IMR-90 (cell line): Measurements from ENCODE around the gene AKAP4. TPM values are rescaled to one million over a fixed set of nuclear protein-coding genes. Genes with fewer than 3 reads are reported as not detected.

Source experiments
- ATAC-seq: fragments of 200-7000 bp; cut with Tn5 transposase; 2 replicates; pipeline ENCODE4 v1.9.1; 2020; ENCODE audit warnings: low read depth, mild to moderate bottlenecking, moderate library complexity
- BruUV-seq: library from RNA; stranded (reverse); fragments of 400-500 nt; replicated peaks from 2 replicates; lab custom pipeline; 2021; lab: Mats Ljungman, UMichigan
- CTCF ChIA-PET: fragments of 300-600 bp; formaldehyde crosslinking; extraction: SDS; loops from one replicate; lab custom pipeline; 2021; ENCODE audit warnings: antibody characterized with exemption; lab: Yijun Ruan, JAX
- POLR2A ChIA-PET: fragments of 300-600 bp; sonication (Branson Sonifier 250); formaldehyde crosslinking; loops from one replicate; lab custom pipeline; 2022; ENCODE audit warnings: antibody characterized with exemption; ENCODE audit not compliant: unreplicated experiment; lab: Charles Lee
- DNase-seq: peaks from one replicate; pipeline ENCODE4 v3.0.0; 2013
- H2AFZ ChIP-seq: replicated peaks from 2 replicates; pipeline ENCODE3; 2013; ENCODE audit warnings: low read length, mild to moderate bottlenecking; ENCODE audit not compliant: poor library complexity
- H2AK5ac ChIP-seq: 2 replicates; pipeline ENCODE4 v1.6.1; 2013; ENCODE audit warnings: low read depth, low read length, inconsistent platforms
- H2AK9ac ChIP-seq: replicated peaks from 2 replicates; pipeline ENCODE3; 2013; ENCODE audit warnings: mild to moderate bottlenecking, low read depth, low read length, moderate library complexity; ENCODE audit not compliant: poor library complexity
- H2BK120ac ChIP-seq: 2 replicates; pipeline ENCODE4 v1.6.1; 2013; ENCODE audit warnings: low read depth, low read length, inconsistent platforms
- H2BK15ac ChIP-seq: 3 replicates; pipeline ENCODE4 v1.6.1; 2013; ENCODE audit warnings: low read depth, low read length, inconsistent platforms
- H2BK20ac ChIP-seq: 2 replicates; pipeline ENCODE4 v1.6.1; 2013; ENCODE audit warnings: low read depth, mild to moderate bottlenecking, inconsistent platforms, low read length, moderate library complexity
- H2BK5ac ChIP-seq: 2 replicates; pipeline ENCODE4 v1.6.1; 2013; ENCODE audit warnings: mild to moderate bottlenecking, low read depth, low read length, inconsistent platforms; ENCODE audit not compliant: poor library complexity, severe bottlenecking
- H3K14ac ChIP-seq: replicated peaks from 2 replicates; pipeline ENCODE4 v1.6.1; 2013; ENCODE audit warnings: low read depth, low read length, inconsistent platforms
- H3K18ac ChIP-seq: 2 replicates; pipeline ENCODE4 v1.6.1; 2013; ENCODE audit warnings: low read depth, low read length, control low read depth
- H3K23ac ChIP-seq: 2 replicates; pipeline ENCODE4 v1.6.1; 2013; ENCODE audit warnings: low read depth, low read length, inconsistent platforms
- H3K27ac ChIP-seq: 2 replicates; pipeline ENCODE4 v1.5.1; 2013; ENCODE audit warnings: mild to moderate bottlenecking, control low read depth, low read length; ENCODE audit not compliant: insufficient read depth
- H3K27me3 ChIP-seq: 2 replicates; pipeline ENCODE4 v1.6.1; 2013; ENCODE audit warnings: low read length; ENCODE audit not compliant: control insufficient read depth, insufficient read depth
- H3K36me3 ChIP-seq: 2 replicates; pipeline ENCODE4 v1.6.1; 2013; ENCODE audit warnings: low read length, mixed read lengths; ENCODE audit not compliant: control insufficient read depth, insufficient read depth
- H3K4ac ChIP-seq: 2 replicates; pipeline ENCODE4 v1.6.1; 2013; ENCODE audit warnings: low read depth, low read length, inconsistent platforms
- H3K4me1 ChIP-seq: 2 replicates; pipeline ENCODE4 v1.6.1; 2013; ENCODE audit warnings: low read length, mixed read lengths; ENCODE audit not compliant: control insufficient read depth, insufficient read depth
- H3K4me2 ChIP-seq: 2 replicates; pipeline ENCODE4 v1.6.1; 2013; ENCODE audit warnings: low read depth, mild to moderate bottlenecking, control low read depth, low read length, moderate library complexity
- H3K4me3 ChIP-seq: 2 replicates; pipeline ENCODE4 v1.5.1; 2013; ENCODE audit warnings: low read depth, mild to moderate bottlenecking, control low read depth, low read length, moderate library complexity; ENCODE audit not compliant: insufficient read depth
- H3K56ac ChIP-seq: 2 replicates; pipeline ENCODE4 v1.6.1; 2013; ENCODE audit warnings: low read length, inconsistent platforms; ENCODE audit not compliant: insufficient read depth; ENCODE audit errors: extremely low read depth
- H3K79me1 ChIP-seq, 2 experiments: 2 replicates each; pipeline ENCODE4 v1.6.1; 2013; ENCODE audit warnings: low read length in 2 of 2, inconsistent platforms in 1 of 2, low read depth in 1 of 2
- H3K9ac ChIP-seq: 2 replicates; pipeline ENCODE4 v1.6.1; 2013; ENCODE audit warnings: low read depth, low read length, control low read depth
- H3K9me1 ChIP-seq: 2 replicates; pipeline ENCODE4 v1.6.1; 2013; ENCODE audit warnings: low read length, inconsistent platforms; ENCODE audit not compliant: insufficient read depth
- H3K9me3 ChIP-seq: 2 replicates; pipeline ENCODE4 v1.6.1; 2013; ENCODE audit warnings: low read length; ENCODE audit not compliant: control insufficient read depth, insufficient read depth
- H4K20me1 ChIP-seq: 2 replicates; pipeline ENCODE4 v1.6.1; 2013; ENCODE audit warnings: low read length, inconsistent platforms; ENCODE audit not compliant: insufficient read depth
- H4K5ac ChIP-seq: 2 replicates; pipeline ENCODE4 v1.6.1; 2013; ENCODE audit warnings: mild to moderate bottlenecking, low read depth, low read length, control low read depth
- H4K8ac ChIP-seq, 2 experiments: 2 replicates each; pipeline ENCODE4 v1.6.1; 2013; ENCODE audit warnings: low read depth in 2 of 2, low read length in 2 of 2, control low read depth in 1 of 2, inconsistent platforms in 1 of 2
- H4K91ac ChIP-seq: 2 replicates; pipeline ENCODE4 v1.6.1; 2013; ENCODE audit warnings: low read depth, low read length, inconsistent platforms; ENCODE audit not compliant: insufficient read depth
- CHD1 ChIP-seq: IDR thresholded peaks from 2 replicates; pipeline ENCODE4 v1.6.1; 2012; ENCODE audit warnings: low read depth, low read length, improper control_type of control experiment
- FOS ChIP-seq: fragments of 150-350 bp; IDR thresholded peaks from 2 replicates; pipeline ENCODE4 v1.6.1; 2016; ENCODE audit warnings: low read depth, low read length
- MAZ ChIP-seq: IDR thresholded peaks from 2 replicates; pipeline ENCODE4 v1.6.1; 2012; ENCODE audit warnings: low read depth, mild to moderate bottlenecking, low read length, improper control_type of control experiment, moderate library complexity, borderline replicate concordance
- RFX5 ChIP-seq: IDR thresholded peaks from 2 replicates; pipeline ENCODE4 v1.8.0; 2012; ENCODE audit warnings: low read depth, mild to moderate bottlenecking, low read length, moderate library complexity
- SMC3 ChIP-seq: fragments of 150-350 bp; IDR thresholded peaks from 2 replicates; pipeline ENCODE4 v1.6.1; 2016; ENCODE audit warnings: low read depth, mild to moderate bottlenecking, antibody characterized with exemption, low read length, moderate library complexity
- WGBS, 2 experiments: methylation state at CpG; one replicate each; pipeline versions ENCODE4 v1.1.5 to v1.1.7; 2013; ENCODE audit warnings: missing lambda C conversion rate in 2 of 2; ENCODE audit not compliant: insufficient read length in 1 of 2; ENCODE audit errors: extremely low coverage in 2 of 2; 5-methylcytosine and 5-hydroxymethylcytosine counted together
- dilution Hi-C: fragments of 300-500 bp; cut with HindIII; formaldehyde crosslinking; loops from one replicate; pipeline ENCODE4 v1.14.3; 2018; ENCODE audit warnings: low sequenced_read_pairs; ENCODE audit not compliant: unreplicated experiment
- in situ Hi-C: fragments of 300-500 bp; cut with MboI; formaldehyde crosslinking; loops from 3 replicates; pipeline ENCODE4 v1.14.3; 2019; ENCODE audit warnings: low sequenced_read_pairs, inconsistent platforms, mixed read lengths
- intact Hi-C: fragments of 100-400 bp; cut with micrococcal nuclease; formaldehyde crosslinking; loops from 2 replicates; pipeline ENCODE4 v1.10.0; 2022
- polyA plus RNA-seq, 3 experiments: library from polyadenylated mRNA; depleted of rRNA; stranded (reverse); fragments of >200 nt; gene quantifications; 2 replicates each; pipeline ENCODE4 v1.2.3, GENCODE V29; 2012; ENCODE audit warnings: low replicate concordance in 1 of 3
- total RNA-seq: library from RNA; depleted of rRNA; stranded (reverse); fragments of >200 nt; gene quantifications from 2 replicates; pipeline ENCODE4 v1.2.3, GENCODE V29; 2012
- TF ChIP-seq, protein P1 (sequence below): conservative IDR thresholded peaks from 2 replicates; pipeline ENCODE4 v1.5.1; 2012; ENCODE audit warnings: mild to moderate bottlenecking, low read depth, low read length, improper control_type of control experiment
- TF ChIP-seq, protein P2 (sequence below): fragments of 150-350 bp; IDR thresholded peaks from 2 replicates; pipeline ENCODE4 v1.6.1; 2017; ENCODE audit warnings: mild to moderate bottlenecking, antibody characterized with exemption, low read length, low read depth

Gene AKAP4
- total and polyA plus RNA-seq, 2 of the 4 experiments (the other 2 are of a cell fraction): not detected

DNA sequence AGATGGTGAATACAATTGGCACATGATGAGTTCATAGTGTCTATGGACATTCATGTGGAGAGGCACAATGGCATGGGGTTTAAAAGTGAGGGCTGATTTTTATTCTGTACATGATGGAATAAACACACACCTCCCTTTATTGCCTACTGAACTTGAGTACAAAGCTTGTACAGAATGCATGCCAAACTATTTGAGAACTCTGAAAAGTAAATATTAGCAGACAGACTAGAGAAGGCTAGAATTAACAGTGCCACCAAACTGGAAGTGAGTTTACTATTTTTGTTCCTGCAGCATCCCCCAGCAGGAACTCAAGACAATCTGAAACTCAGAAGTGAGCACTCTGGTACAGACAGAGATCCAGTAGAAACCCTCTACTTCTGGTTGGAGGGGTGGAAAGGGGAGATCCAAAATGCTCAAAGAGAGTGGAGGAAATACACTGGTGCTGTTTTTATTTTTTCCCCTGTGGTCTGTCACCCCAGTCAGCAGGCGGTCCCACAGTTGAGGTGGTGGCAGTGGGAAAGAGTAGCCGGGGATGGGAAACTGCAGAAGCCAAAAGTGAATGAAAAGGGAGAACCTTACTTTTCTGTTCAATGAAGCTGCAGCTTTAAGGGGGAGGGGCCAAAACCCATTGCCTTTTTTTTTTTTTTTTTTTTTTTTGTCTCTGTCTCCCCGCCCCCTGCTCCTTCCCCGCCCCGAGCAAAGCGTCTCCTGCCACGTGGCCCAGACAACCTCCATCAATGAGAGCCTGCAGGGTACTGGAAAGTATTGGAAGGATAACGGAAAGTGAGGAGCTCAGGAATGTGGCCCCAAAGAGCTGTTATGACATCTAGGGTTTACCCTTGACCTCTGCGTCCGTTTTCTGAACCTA, 20.5 kb downstream of the AKAP4 start:
- Histone ChIP-seq H2BK15ac (no peak overlapping the region), H3K36me3 (no peaks in the 10 kb centered on the region), H3K23ac (no peak overlapping the region), H3K4me3 (no peak overlapping the region), H3K56ac (no peak overlapping the region), H4K20me1 (no peaks in the 10 kb centered on the region), H2AFZ (no peak overlapping the region), H4K5ac (no peak overlapping the region), H3K14ac (no peak overlapping the region), H3K18ac (no peak overlapping the region), H3K27me3 (peaks cover 4% of the 10 kb centered on the region), H3K9me3 (no peaks in the 10 kb centered on the region), H3K9me1 (no peaks in the 10 kb centered on the region), H3K4me2 (no peak overlapping the region), H4K8ac (no peak overlapping the region), H2BK20ac (no peak overlapping the region), H2BK120ac (no peak overlapping the region), H3K79me1 (no peaks in the 10 kb centered on the region), H3K4ac (no peak overlapping the region), H3K9ac (no peak overlapping the region), H2AK5ac (no peak overlapping the region), H3K4me1 (no peaks in the 10 kb centered on the region), H2BK5ac (no peak overlapping the region), H4K91ac (no peak overlapping the region), H2AK9ac (no peak overlapping the region), H3K27ac (no peak overlapping the region)
- TF ChIP-seq FOS: no peak
- TF ChIP-seq, protein P1, sequence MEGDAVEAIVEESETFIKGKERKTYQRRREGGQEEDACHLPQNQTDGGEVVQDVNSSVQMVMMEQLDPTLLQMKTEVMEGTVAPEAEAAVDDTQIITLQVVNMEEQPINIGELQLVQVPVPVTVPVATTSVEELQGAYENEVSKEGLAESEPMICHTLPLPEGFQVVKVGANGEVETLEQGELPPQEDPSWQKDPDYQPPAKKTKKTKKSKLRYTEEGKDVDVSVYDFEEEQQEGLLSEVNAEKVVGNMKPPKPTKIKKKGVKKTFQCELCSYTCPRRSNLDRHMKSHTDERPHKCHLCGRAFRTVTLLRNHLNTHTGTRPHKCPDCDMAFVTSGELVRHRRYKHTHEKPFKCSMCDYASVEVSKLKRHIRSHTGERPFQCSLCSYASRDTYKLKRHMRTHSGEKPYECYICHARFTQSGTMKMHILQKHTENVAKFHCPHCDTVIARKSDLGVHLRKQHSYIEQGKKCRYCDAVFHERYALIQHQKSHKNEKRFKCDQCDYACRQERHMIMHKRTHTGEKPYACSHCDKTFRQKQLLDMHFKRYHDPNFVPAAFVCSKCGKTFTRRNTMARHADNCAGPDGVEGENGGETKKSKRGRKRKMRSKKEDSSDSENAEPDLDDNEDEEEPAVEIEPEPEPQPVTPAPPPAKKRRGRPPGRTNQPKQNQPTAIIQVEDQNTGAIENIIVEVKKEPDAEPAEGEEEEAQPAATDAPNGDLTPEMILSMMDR: no peak
- no peak for TF ChIP-seq MAZ
- TF ChIP-seq, protein P2, sequence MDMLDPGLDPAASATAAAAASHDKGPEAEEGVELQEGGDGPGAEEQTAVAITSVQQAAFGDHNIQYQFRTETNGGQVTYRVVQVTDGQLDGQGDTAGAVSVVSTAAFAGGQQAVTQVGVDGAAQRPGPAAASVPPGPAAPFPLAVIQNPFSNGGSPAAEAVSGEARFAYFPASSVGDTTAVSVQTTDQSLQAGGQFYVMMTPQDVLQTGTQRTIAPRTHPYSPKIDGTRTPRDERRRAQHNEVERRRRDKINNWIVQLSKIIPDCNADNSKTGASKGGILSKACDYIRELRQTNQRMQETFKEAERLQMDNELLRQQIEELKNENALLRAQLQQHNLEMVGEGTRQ: no peak
- TF ChIP-seq CHD1: no peak
- no peak for TF ChIP-seq SMC3
- TF ChIP-seq RFX5: no peak
- intact Hi-C loops (no loop called here), in situ Hi-C loops (no loop called here), dilution Hi-C loops (no loop called here)
- POLR2A ChIA-PET: no interaction called here
- no peak for DNase-seq
- no peak for ATAC-seq
- no CpG with 5 or more reads among the region's 10 CpGs for WGBS, 2 experiments
- BruUV-seq: no TSS peak
- CTCF ChIA-PET: no interaction called here
